Adrenal gland (tissue), 5 donors: ENCODE results near the gene DGKQ.

Experiments
- CTCF ChIP-seq, 6 experiments: fragments of 450-650 bp in 4 of 6; fragments of 200-600 bp in 2 of 6; sonication (generic) in 1 of 6; IDR thresholded peaks; 1 replicate in 5 of 6; 2 replicates in 1 of 6; pipeline versions ENCODE4 v1.5.1 to v1.8.0; 2016 to 2021; ENCODE audit warnings: antibody characterized with exemption in 6 of 6, mild to moderate bottlenecking in 2 of 6, moderate library complexity in 1 of 6
- POLR2A ChIP-seq, 2 donors: fragments of 450-650 bp; IDR thresholded peaks; one replicate each; pipeline ENCODE4 v1.6.1; 2017; ENCODE audit warnings: antibody characterized with exemption in 2 of 2, mild to moderate bottlenecking in 2 of 2, moderate library complexity in 1 of 2
- donor health status: DM: no; HTN: no; CAD: no.

GRCh38 chr4:991451-992296, 18.3 kb upstream of the DGKQ start:
- TF ChIP-seq POLR2A (IDR thresholded peaks at IDR 0.05) (no peak), CTCF (IDR thresholded peaks at IDR 0.05) (no peak)
